ENCODE results near the gene CENPP.

CENPP gene

DNA sequence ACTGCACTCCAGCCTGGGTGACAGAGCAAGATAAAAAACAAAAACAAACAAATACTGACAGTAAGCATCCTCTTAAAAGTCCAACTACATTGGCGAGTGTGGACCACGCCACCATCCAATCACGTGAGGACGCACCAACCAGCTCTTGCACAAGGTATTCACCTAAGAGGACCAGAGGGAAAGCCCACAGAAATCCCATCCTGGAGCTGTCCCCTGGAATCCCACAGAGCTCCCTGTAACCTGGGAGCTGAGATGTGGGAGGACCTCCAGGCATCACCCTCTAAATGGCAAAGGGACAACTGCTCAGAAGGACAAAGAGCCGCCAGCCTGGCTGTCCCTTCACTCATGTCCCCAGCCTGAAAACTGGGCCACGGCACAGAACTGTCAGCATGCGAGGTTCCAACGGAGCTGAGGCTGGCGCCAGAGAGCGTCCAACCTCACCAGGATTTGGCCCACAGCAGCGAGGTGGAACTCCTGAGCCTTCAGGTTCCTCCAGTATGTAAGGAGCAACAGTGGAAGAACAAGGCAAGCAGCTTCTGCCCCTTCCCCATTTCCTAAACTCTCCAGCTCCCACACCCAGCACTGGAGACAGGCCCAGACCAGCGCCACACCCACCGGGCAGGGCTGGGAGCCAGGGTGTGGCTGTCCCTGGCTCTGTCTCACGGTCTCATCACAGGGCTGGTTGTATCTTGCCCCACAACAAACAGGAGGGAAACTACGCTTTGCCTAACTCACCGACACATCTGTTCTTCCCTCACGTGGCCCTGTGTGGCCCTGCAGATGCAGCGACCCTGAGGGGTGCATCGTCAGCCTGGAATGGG lies 328.9 kb downstream of the CENPP start:
- TF ChIP-seq, protein P1, sequence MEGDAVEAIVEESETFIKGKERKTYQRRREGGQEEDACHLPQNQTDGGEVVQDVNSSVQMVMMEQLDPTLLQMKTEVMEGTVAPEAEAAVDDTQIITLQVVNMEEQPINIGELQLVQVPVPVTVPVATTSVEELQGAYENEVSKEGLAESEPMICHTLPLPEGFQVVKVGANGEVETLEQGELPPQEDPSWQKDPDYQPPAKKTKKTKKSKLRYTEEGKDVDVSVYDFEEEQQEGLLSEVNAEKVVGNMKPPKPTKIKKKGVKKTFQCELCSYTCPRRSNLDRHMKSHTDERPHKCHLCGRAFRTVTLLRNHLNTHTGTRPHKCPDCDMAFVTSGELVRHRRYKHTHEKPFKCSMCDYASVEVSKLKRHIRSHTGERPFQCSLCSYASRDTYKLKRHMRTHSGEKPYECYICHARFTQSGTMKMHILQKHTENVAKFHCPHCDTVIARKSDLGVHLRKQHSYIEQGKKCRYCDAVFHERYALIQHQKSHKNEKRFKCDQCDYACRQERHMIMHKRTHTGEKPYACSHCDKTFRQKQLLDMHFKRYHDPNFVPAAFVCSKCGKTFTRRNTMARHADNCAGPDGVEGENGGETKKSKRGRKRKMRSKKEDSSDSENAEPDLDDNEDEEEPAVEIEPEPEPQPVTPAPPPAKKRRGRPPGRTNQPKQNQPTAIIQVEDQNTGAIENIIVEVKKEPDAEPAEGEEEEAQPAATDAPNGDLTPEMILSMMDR (conservative IDR thresholded peaks at IDR 0.05; ENCODE audit: low read depth, low read length), result no peak
- no peak overlapping the region for H3K4me3 ChIP-seq (ENCODE audit: low read depth, low read length)
- no peak for DNase-seq (ENCODE audit: low read depth)

DNA sequence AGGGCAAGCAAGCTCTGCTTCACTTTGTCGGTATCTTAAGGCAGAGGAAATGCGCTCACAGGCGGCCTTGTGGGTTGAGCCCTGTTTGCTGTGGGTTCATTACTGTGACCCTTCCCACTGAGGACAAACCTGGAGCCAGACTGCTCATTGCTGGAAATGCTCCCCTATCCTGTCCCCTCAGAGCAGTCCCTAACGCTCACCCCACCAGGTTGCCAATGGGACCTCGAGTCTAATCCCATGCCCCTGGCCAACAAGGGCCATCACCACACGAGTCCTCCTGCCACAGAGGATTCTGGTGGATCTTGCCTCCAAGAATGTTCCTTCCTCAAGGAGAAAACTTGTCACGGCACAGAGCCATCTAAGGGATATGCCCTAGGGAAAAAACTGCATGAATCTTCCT lies 329.6 kb downstream of the CENPP start:
- TF ChIP-seq, protein P1 (conservative IDR thresholded peaks at IDR 0.05; ENCODE audit: low read depth, low read length), result no peak
- DNase-seq (ENCODE audit: low read depth), result no peak
- H3K4me3 ChIP-seq (ENCODE audit: low read depth, low read length), result no peak overlapping the region

DNA sequence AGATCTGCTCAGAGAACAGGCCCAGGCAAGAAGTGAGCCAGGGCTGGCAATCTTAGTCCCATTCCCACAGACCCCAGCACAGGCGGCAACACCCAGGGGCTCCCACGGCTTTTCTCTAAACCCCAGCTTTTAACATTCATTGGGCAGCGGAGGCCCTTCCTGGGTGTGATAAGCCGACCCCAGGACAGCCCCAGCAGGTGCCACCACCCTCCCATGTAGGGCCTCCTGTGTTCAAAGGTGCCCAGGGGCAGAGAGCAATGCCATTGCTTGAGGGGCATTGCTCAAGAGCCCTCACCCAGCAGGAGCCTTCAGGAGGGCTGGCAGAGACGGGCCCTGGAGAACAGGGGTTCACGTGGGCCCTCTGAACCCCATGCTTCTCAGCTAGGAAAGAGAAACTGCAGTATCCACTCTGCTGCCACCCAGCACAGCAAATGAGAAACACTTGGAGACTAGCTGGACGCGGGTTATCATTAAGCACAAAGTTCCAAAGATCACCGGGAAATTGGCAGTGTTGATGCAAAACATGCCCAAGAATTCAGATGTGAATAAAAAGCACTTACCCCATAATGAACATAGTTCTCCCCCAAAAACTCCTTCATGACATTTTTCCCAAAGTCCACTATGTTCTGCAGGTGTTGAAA lies 330.3 kb downstream of the CENPP start:
- TF ChIP-seq, protein P1 (conservative IDR thresholded peaks at IDR 0.05; ENCODE audit: low read depth, low read length), result no peak
- no peak overlapping the region for H3K4me3 ChIP-seq (ENCODE audit: low read depth, low read length)
- no peak for DNase-seq (ENCODE audit: low read depth)

DNA sequence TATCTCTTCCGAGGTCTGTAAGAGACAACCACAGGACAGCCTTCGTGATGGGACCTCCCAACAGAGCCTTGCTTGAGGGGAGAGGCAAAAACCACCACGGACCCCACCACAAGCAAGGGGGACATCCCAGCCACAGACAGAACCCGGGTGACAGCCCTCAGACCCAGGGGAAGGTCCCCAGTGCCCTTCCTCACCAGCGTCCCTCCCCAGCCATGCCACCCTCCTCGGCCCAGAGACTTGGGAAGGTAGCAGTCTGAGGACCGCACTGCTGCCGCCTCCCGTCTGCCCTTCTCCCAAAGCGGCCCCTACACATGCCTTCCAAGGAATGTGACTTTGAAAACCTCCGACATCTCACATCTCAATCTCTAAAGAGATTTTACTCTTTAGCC lies 330.8 kb downstream of the CENPP start:
- no peak overlapping the region for H3K4me3 ChIP-seq (ENCODE audit: low read depth, low read length)
- TF ChIP-seq, protein P1 (conservative IDR thresholded peaks at IDR 0.05; ENCODE audit: low read depth, low read length), result no peak
- DNase-seq (ENCODE audit: low read depth), result no peak

- TF ChIP-seq, protein P1 (conservative IDR thresholded peaks at IDR 0.05; ENCODE audit: low read depth, low read length), result no peak
- no peak overlapping the region for H3K4me3 ChIP-seq (ENCODE audit: low read depth, low read length)
- DNase-seq (ENCODE audit: low read depth), result no peak
Observed at GRCh38 chr9:92657296-92658094, 331.7 kb downstream of the CENPP start.

DNA sequence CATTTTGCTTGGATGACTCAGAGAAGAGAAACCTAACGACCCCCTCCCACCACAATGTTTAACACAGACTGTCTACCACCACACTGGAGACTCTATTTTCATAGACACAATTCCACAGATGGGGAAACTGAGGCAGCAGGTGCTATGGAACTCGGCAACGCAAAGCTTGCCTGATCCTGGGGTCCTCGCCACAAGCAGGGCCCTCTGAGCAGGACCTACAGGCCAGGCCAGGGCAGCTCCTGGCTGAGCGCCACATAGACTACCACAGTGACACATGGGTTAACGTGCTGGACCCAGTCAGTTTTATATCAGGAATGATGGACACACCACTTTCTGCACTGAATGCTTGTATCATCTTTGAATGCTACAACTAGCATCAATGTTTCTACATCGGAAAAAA lies 332.4 kb downstream of the CENPP start:
- no peak for DNase-seq (ENCODE audit: low read depth)
- TF ChIP-seq, protein P1 (conservative IDR thresholded peaks at IDR 0.05; ENCODE audit: low read depth, low read length), result no peak
- no peak overlapping the region for H3K4me3 ChIP-seq (ENCODE audit: low read depth, low read length)
